Fibroblast of lung (primary cell): ENCODE results near the gene SLC25A1.

Source experiments
- CTCF ChIP-seq, 2 donors: IDR thresholded peaks in 1 of 2; conservative IDR thresholded peaks in 1 of 2; 1 replicate in 1 of 2; 2 replicates in 1 of 2; pipeline ENCODE4 v1.5.1; 2011 to 2012; ENCODE audit warnings: low read length in 2 of 2, control low read depth in 1 of 2, inconsistent platforms in 1 of 2, low read depth in 1 of 2, mild to moderate bottlenecking in 1 of 2
- EZH2 ChIP-seq: IDR thresholded peaks from 2 replicates; pipeline ENCODE4 v1.5.1; 2012; ENCODE audit warnings: low read length, control low read depth, mild to moderate bottlenecking; ENCODE audit errors: missing control alignments

- TF ChIP-seq CTCF (conservative IDR thresholded peaks at IDR 0.05 in 1 of 2, IDR thresholded peaks at IDR 0.05 in 1 of 2; ENCODE audit: low read depth in 1 of 2, low read length in 2 of 2) (no peak), EZH2 (no peak)
Observed at GRCh38 chr22:19180234-19180633, 1.7 kb upstream of the SLC25A1 start.
